Left lung (tissue), 10 donors: ENCODE results near the gene KCNIP4. TPM values are rescaled to one million over a fixed set of nuclear protein-coding genes. Genes with fewer than 3 reads are reported as not detected.
A peak's percentile ranks its signal among the peaks of the same experiment; 100 is the strongest.

ENCODE experiments used
- ATAC-seq: fragments of 200-7000 bp; cut with Tn5 transposase; one replicate; pipeline ENCODE4 v1.9.1; 2020; ENCODE audit warnings: moderate library complexity
- DNase-seq, 4 donors: peaks; one replicate each; pipeline ENCODE4 v3.0.0-alpha.2; 2013 to 2020
- H3K27ac ChIP-seq, 2 donors: fragments of 200-600 bp; sonication (generic) in 1 of 2; one replicate each; pipeline versions ENCODE4 v1.5.0 to v1.8.0; 2020 to 2021
- H3K27me3 ChIP-seq, 2 donors: fragments of 200-600 bp; sonication (generic) in 1 of 2; one replicate each; pipeline versions ENCODE4 v1.5.0 to v1.8.0; 2020 to 2021
- H3K36me3 ChIP-seq, 2 donors: fragments of 200-600 bp; sonication (generic) in 1 of 2; one replicate each; pipeline versions ENCODE4 v1.5.0 to v1.8.0; 2020 to 2021
- H3K4me1 ChIP-seq, 2 donors: fragments of 200-600 bp; one replicate each; pipeline ENCODE4 v1.8.0; 2021
- H3K4me3 ChIP-seq, 2 donors: fragments of 200-600 bp; sonication (generic) in 1 of 2; one replicate each; pipeline versions ENCODE4 v1.5.0 to v1.8.0; 2020 to 2021; ENCODE audit warnings: mild to moderate bottlenecking in 1 of 2
- H3K9me3 ChIP-seq, 2 donors: fragments of 200-600 bp; sonication (generic) in 1 of 2; one replicate each; pipeline versions ENCODE4 v1.5.0 to v1.8.0; 2020 to 2021
- intact Hi-C, 2 donors: fragments of 100-400 bp; cut with DNase I; formaldehyde crosslinking; loops; one replicate each; pipeline versions ENCODE4 v1.11.2 to v1.14.2; 2022
- polyA plus RNA-seq, 6 donors: library from polyadenylated mRNA; unstranded; fragments of 120-200 nt; gene quantifications; one replicate each; pipeline ENCODE4 v1.2.1, GENCODE V29; 2013; ENCODE audit not compliant: insufficient read length in 6 of 6
- total RNA-seq, 2 donors: library from RNA; stranded (reverse); fragmentation: NEBNext Ultra II Directional; extraction: Animal tissue kit (Norgen Biotek cat#: 25700); gene quantifications; one replicate each; pipeline ENCODE4 v1.2.1, GENCODE V29; 2021
- TF ChIP-seq, protein P1 (sequence below), 2 donors: fragments of 200-600 bp; sonication (generic) in 1 of 2; IDR thresholded peaks; one replicate each; pipeline versions ENCODE4 v1.5.0 to v1.8.0; 2021; ENCODE audit warnings: antibody characterized with exemption in 2 of 2
- donor health status: DM: no; HTN: yes; CAD: no.
- donor health status: DM: no; HTN: no; CAD: no.

Gene KCNIP4
- total and polyA plus RNA-seq, 8 donors = 2.8 to 5.4 (median 4.9) TPM; not detected in 2

DNA sequence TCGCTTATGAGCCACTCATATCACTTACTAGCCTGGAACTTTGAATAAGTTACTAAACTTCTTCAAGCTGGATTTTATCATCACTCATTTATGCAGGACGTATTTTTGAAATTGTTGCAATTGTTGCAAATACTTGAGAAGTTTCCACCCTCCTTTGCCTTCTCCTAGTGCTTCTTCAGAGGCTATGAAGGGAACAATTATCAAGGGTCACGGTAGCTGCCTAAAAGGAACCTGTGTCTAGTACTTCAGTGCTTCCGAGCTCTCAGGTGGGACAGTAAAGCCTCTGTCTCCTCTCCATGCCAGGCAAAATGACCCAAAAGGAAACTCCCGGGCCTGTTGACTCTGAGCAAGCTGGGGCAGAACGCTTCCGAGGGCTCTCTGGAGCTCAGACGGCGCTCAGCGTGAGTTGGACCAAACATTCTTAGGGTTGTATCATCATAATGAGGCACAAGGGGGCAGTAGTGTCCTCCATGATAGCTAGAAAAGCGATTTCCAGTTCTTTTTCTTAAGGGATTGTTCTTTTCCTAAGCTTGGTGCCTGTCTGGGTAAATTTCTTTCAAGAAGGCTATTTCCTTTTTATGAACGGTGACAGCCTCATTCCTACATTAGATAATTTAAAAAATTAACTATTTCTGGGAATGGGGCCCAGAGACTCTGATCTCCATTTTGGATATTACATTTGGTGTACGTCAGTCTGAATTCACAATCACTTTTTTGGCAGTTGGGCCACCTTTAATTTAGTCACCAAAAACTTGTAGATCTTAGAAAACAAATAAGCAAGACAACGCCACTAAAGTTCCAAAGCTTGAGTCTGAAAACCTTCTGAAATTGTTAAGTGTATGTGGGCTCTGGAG, 1175.2 kb downstream of the KCNIP4 start:
- TF ChIP-seq, protein P1, sequence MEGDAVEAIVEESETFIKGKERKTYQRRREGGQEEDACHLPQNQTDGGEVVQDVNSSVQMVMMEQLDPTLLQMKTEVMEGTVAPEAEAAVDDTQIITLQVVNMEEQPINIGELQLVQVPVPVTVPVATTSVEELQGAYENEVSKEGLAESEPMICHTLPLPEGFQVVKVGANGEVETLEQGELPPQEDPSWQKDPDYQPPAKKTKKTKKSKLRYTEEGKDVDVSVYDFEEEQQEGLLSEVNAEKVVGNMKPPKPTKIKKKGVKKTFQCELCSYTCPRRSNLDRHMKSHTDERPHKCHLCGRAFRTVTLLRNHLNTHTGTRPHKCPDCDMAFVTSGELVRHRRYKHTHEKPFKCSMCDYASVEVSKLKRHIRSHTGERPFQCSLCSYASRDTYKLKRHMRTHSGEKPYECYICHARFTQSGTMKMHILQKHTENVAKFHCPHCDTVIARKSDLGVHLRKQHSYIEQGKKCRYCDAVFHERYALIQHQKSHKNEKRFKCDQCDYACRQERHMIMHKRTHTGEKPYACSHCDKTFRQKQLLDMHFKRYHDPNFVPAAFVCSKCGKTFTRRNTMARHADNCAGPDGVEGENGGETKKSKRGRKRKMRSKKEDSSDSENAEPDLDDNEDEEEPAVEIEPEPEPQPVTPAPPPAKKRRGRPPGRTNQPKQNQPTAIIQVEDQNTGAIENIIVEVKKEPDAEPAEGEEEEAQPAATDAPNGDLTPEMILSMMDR (IDR thresholded peaks at IDR 0.05) = peak; percentile 52 to 54
- H3K4me3 ChIP-seq = no peak overlapping the region
- peak in 3 of 4 donors; percentile 34 to 72 (median 59) for DNase-seq
- H3K36me3 ChIP-seq = no peaks in the 10 kb centered on the region
- H3K4me1 ChIP-seq = no peaks in the 10 kb centered on the region
- ATAC-seq = peak; percentile 99
- no peaks in the 10 kb centered on the region for H3K27me3 ChIP-seq
- intact Hi-C loops = loop anchor here in 1 of 2 donors (10.0 kb wide), 2 partner anchors 361 to 691 kb away; no protein-coding TSS in a partner anchor
- H3K9me3 ChIP-seq = no peaks in the 10 kb centered on the region
- H3K27ac ChIP-seq = no peak overlapping the region

GRCh38 chr4:20764366-20764992, 1184.1 kb downstream of the KCNIP4 start:
- Histone ChIP-seq H3K4me3 (no peak overlapping the region), H3K9me3 (no peaks in the 10 kb centered on the region), H3K27me3 (no peaks in the 10 kb centered on the region), H3K27ac (no peak overlapping the region), H3K4me1 (no peaks in the 10 kb centered on the region), H3K36me3 (no peaks in the 10 kb centered on the region)
- DNase-seq (no peak), ATAC-seq (no peak)
- intact Hi-C loops = no loop called here
- TF ChIP-seq, protein P1 (IDR thresholded peaks at IDR 0.05) = no peak

DNA sequence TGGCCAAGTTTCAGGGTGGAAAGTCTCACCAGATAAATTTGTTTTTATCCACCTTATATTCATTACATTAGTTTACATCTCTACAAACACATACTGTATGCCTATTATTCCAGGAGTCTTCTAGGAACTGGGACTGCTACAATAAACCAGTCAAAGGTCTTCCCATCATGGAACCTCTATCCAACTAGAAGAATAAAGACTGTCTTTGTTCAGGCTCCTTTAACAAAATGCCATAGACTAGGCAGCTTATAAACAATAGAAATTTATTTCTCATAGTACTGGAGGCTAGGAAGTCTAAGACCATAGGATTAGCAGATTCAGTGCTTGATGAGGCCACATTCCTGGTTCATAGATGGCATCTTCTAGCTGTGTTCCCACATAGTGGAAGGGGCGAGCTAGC, 1186.7 kb downstream of the KCNIP4 start:
- H3K4me3 ChIP-seq = no peak overlapping the region
- no peaks in the 10 kb centered on the region for H3K9me3 ChIP-seq
- intact Hi-C loops = no loop called here
- H3K27me3 ChIP-seq = no peaks in the 10 kb centered on the region
- no peak overlapping the region for H3K27ac ChIP-seq
- H3K36me3 ChIP-seq = no peaks in the 10 kb centered on the region
- ATAC-seq (no peak), DNase-seq (no peak)
- H3K4me1 ChIP-seq = no peaks in the 10 kb centered on the region
- TF ChIP-seq, protein P1 (IDR thresholded peaks at IDR 0.05) = no peak

DNA sequence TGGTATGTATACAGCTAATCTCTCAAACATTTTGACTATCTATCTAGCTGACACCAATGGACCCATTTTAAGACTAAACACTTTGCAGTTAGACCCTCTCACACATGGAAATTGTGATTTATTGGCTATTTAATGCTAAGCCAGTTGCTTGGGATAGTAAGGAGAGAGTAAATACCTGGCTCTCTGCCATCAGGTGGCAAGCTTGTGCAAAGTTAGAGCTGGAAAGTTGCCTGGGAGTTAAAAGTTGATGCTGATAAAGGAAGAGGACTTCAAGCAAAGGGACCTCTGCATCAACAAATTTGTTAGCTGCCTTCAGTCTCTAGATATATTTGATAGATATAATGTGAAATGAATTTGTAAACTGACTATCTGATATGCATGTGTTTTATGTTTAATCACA, 1187.2 kb downstream of the KCNIP4 start:
- ATAC-seq (no peak), DNase-seq (no peak)
- H3K9me3 ChIP-seq = no peaks in the 10 kb centered on the region
- no peak overlapping the region for H3K4me3 ChIP-seq
- no peaks in the 10 kb centered on the region for H3K27me3 ChIP-seq
- TF ChIP-seq, protein P1 (IDR thresholded peaks at IDR 0.05) = no peak
- no peaks in the 10 kb centered on the region for H3K4me1 ChIP-seq
- no peak overlapping the region for H3K27ac ChIP-seq
- H3K36me3 ChIP-seq = no peaks in the 10 kb centered on the region
- intact Hi-C loops = no loop called here

- ATAC-seq (no peak), DNase-seq (no peak)
- TF ChIP-seq, protein P1 (IDR thresholded peaks at IDR 0.05) = no peak
- Histone ChIP-seq H3K4me1 (no peaks in the 10 kb centered on the region), H3K4me3 (no peak overlapping the region), H3K27me3 (no peaks in the 10 kb centered on the region), H3K9me3 (no peaks in the 10 kb centered on the region), H3K36me3 (no peaks in the 10 kb centered on the region), H3K27ac (no peak overlapping the region)
- intact Hi-C loops = no loop called here
Observed at GRCh38 chr4:20760053-20760452, 1188.5 kb downstream of the KCNIP4 start.
